Measurements from ENCODE around the gene SLIT3.

GRCh38 chr5:169101966-169102365, 199.0 kb downstream of the SLIT3 start:
- TF ChIP-seq POLR2A (IDR thresholded peaks at IDR 0.05; ENCODE audit: low read length) (no peak), GATA1 (IDR thresholded peaks at IDR 0.05; ENCODE audit: low read depth, low read length) (no peak)

All from erythroblast (primary cell).